ENCODE measurements around the gene ELAC1.
"Not testable (repeated sequence)": the region's sequence is repeated elsewhere in the genome, so short reads cannot be mapped to it uniquely, and the experiment has no call there.

The ELAC1 gene

GRCh38 chr18:50967714-50968661, at the start of gene ELAC1:
Gene ELAC1, plus strand, starts transcription at chr18:50968040. Its CDS starts 6,365 bp downstream, at chr18:50974405.
- peak; percentile 63 for DNase-seq

- no peak for DNase-seq
These were observed 49.7 kb upstream of the ELAC1 start for GRCh38 chr18:50918153-50918552.

GRCh38 chr18:50924372-50924771, 43.5 kb upstream of the ELAC1 start:
- no peak for DNase-seq

GRCh38 chr18:50926521-50926920, 41.3 kb upstream of the ELAC1 start:
- DNase-seq = no peak

- no peak for DNase-seq
These were observed 39.3 kb upstream of the ELAC1 start for GRCh38 chr18:50928551-50928950.

- no peak for DNase-seq
These were observed 34.2 kb upstream of the ELAC1 start for GRCh38 chr18:50933684-50934083.

- DNase-seq = no peak
These were observed 33.2 kb upstream of the ELAC1 start for GRCh38 chr18:50934545-50935211.

GRCh38 chr18:50935493-50936191, 32.2 kb upstream of the ELAC1 start:
- no peak for DNase-seq

- DNase-seq = no peak
These were observed 30.7 kb upstream of the ELAC1 start for GRCh38 chr18:50937183-50937582.

- DNase-seq = no peak
These were observed 28.9 kb upstream of the ELAC1 start for GRCh38 chr18:50938912-50939311.

GRCh38 chr18:50944245-50944932, 23.5 kb upstream of the ELAC1 start:
- peak; percentile 84 for DNase-seq

GRCh38 chr18:50945918-50946317, 21.9 kb upstream of the ELAC1 start:
- not testable (repeated sequence) for DNase-seq

- DNase-seq = no peak
These were observed 19.9 kb upstream of the ELAC1 start for GRCh38 chr18:50947899-50948298.

GRCh38 chr18:50949185-50949584, 18.7 kb upstream of the ELAC1 start:
- no peak for DNase-seq

GRCh38 chr18:50950626-50951025, 17.2 kb upstream of the ELAC1 start:
- DNase-seq = no peak

- no peak for DNase-seq
These were observed 14.0 kb upstream of the ELAC1 start for GRCh38 chr18:50953822-50954221.

- no peak for DNase-seq
These were observed 12.6 kb upstream of the ELAC1 start for GRCh38 chr18:50955253-50955652.

- DNase-seq = no peak
These were observed 11.7 kb upstream of the ELAC1 start for GRCh38 chr18:50956116-50956515.

GRCh38 chr18:50961974-50962373, 5.9 kb upstream of the ELAC1 start:
- DNase-seq = no peak

- DNase-seq = no peak
These were observed 1.6 kb downstream of the ELAC1 start for GRCh38 chr18:50969448-50969847.

GRCh38 chr18:50970006-50970405, 2.2 kb downstream of the ELAC1 start:
- no peak for DNase-seq

GRCh38 chr18:50972404-50972803, 4.6 kb downstream of the ELAC1 start:
- DNase-seq = not testable (repeated sequence)
